B cell (primary cell): ENCODE results near the gene CFAP77. TPM values are rescaled to one million over a fixed set of nuclear protein-coding genes. Genes with fewer than 3 reads are reported as not detected.

Source experiments
- ATAC-seq: fragments of 200-7000 bp; cut with Tn5 transposase; one replicate; pipeline ENCODE4 v1.10.0; 2021; ENCODE audit warnings: low read depth, mild to moderate bottlenecking, moderate number of reproducible peaks, moderate library complexity
- CTCF ChIA-PET: fragments of 350-600 bp; sonication (Branson Sonifier 250); formaldehyde crosslinking; loops from one replicate; lab custom pipeline; 2021; ENCODE audit warnings: antibody characterized with exemption, inconsistent platforms; lab: Charles Lee
- POLR2A ChIA-PET: fragments of 350-600 bp; sonication (Branson Sonifier 250); formaldehyde crosslinking; loops from one replicate; lab custom pipeline; 2021; ENCODE audit warnings: antibody characterized with exemption; lab: Charles Lee
- DNase-seq: peaks from one replicate; pipeline ENCODE4 v3.0.0; 2013
- H2AFZ ChIP-seq: 2 replicates; pipeline ENCODE4 v1.6.1; 2012; ENCODE audit warnings: mild to moderate bottlenecking, low read depth, low read length; ENCODE audit not compliant: insufficient read depth, poor library complexity, severe bottlenecking
- H3K27ac ChIP-seq, 2 donors: 1 replicate in 1 of 2; 2 replicates in 1 of 2; pipeline ENCODE4 v1.5.1; 2012 to 2013; ENCODE audit warnings: low read length in 2 of 2, mild to moderate bottlenecking in 2 of 2, moderate library complexity in 1 of 2
- H3K27me3 ChIP-seq, 4 experiments: fragments of 200-600 bp in 1 of 4; sonication (generic) in 1 of 4; replicated peaks in 1 of 4; 1 replicate in 2 of 4; 2 replicates in 2 of 4; pipeline versions ENCODE4 v1.6.1 to v1.7.0; 2013 to 2016; ENCODE audit warnings: low read length in 3 of 4, mild to moderate bottlenecking in 2 of 4, mixed read lengths in 1 of 4, moderate library complexity in 1 of 4; ENCODE audit not compliant: insufficient read depth in 4 of 4, control insufficient read depth in 3 of 4; ENCODE audit errors: control extremely low read depth in 1 of 4
- H3K36me3 ChIP-seq, 2 experiments: replicated peaks in 1 of 2; 1 replicate in 1 of 2; 2 replicates in 1 of 2; pipeline versions ENCODE4 v1.6.1 to v1.7.1; 2013; ENCODE audit warnings: low read length in 1 of 2; ENCODE audit not compliant: insufficient read depth in 2 of 2, control insufficient read depth in 1 of 2; ENCODE audit errors: control extremely low read depth in 1 of 2, extremely low read depth in 1 of 2
- H3K4me1 ChIP-seq, 2 donors: fragments of 200-600 bp in 1 of 2; sonication (generic) in 1 of 2; 1 replicate in 1 of 2; 2 replicates in 1 of 2; pipeline versions ENCODE4 v1.5.1 to v1.6.1; 2013 to 2017; ENCODE audit warnings: low read length in 2 of 2; ENCODE audit not compliant: control insufficient read depth in 2 of 2, insufficient read depth in 2 of 2
- H3K4me2 ChIP-seq: replicated peaks from 2 replicates; pipeline ENCODE3; 2012; ENCODE audit warnings: mild to moderate bottlenecking, low read depth, low read length; ENCODE audit not compliant: poor library complexity, severe bottlenecking
- H3K4me3 ChIP-seq, 5 experiments: fragments of 200-600 bp in 1 of 5; sonication (generic) in 1 of 5; 1 replicate in 3 of 5; 2 replicates in 2 of 5; pipeline versions ENCODE4 v1.5.1 to v1.7.0; 2011 to 2016; ENCODE audit warnings: low read length in 4 of 5, mild to moderate bottlenecking in 4 of 5, low read depth in 2 of 5, control low read depth in 1 of 5, moderate library complexity in 1 of 5; ENCODE audit not compliant: insufficient read depth in 1 of 5; ENCODE audit errors: control extremely low read depth in 1 of 5, extremely low read depth in 1 of 5
- H3K79me2 ChIP-seq: fragments of 200-600 bp; sonication (generic); one replicate; pipeline ENCODE4 v1.6.0; 2016; ENCODE audit warnings: low read length; ENCODE audit not compliant: control insufficient read depth, insufficient read depth
- H3K9ac ChIP-seq: fragments of 200-600 bp; sonication (generic); 2 replicates; pipeline ENCODE4 v1.6.1; 2017; ENCODE audit warnings: mild to moderate bottlenecking, low read length, moderate library complexity
- H3K9me3 ChIP-seq, 3 donors: one replicate each; pipeline versions ENCODE4 v1.6.1 to v1.7.1; 2013; ENCODE audit warnings: low read length in 2 of 3; ENCODE audit not compliant: control insufficient read depth in 2 of 3, insufficient read depth in 1 of 3; ENCODE audit errors: control extremely low read depth in 1 of 3
- H4K20me1 ChIP-seq: 2 replicates; pipeline ENCODE4 v1.6.0; 2012; ENCODE audit warnings: mild to moderate bottlenecking, low read length; ENCODE audit not compliant: insufficient read depth, control insufficient read depth, poor library complexity, severe bottlenecking
- H3K27ac Mint-ChIP-seq: one replicate; pipeline ENCODE4 v1.8.0; 2021; ENCODE audit warnings: mixed read lengths
- H3K27me3 Mint-ChIP-seq: one replicate; pipeline ENCODE4 v1.8.0; 2021; ENCODE audit warnings: mixed read lengths
- H3K4me1 Mint-ChIP-seq: one replicate; pipeline ENCODE4 v1.8.0; 2021; ENCODE audit warnings: mixed read lengths
- H3K4me3 Mint-ChIP-seq: one replicate; pipeline ENCODE4 v1.8.0; 2021; ENCODE audit warnings: mixed read lengths
- H3K9me3 Mint-ChIP-seq: one replicate; pipeline ENCODE4 v1.8.0; 2022; ENCODE audit warnings: mixed read lengths; ENCODE audit not compliant: insufficient read depth
- CTCF ChIP-seq: fragments of 200-600 bp; IDR thresholded peaks from one replicate; pipeline ENCODE4 v1.8.0; 2022; ENCODE audit warnings: antibody characterized with exemption, mild to moderate bottlenecking
- EZH2 ChIP-seq: IDR thresholded peaks from 2 replicates; pipeline ENCODE4 v1.6.1; 2012; ENCODE audit warnings: borderline replicate concordance, low read depth, mild to moderate bottlenecking, moderate library complexity, low read length; ENCODE audit not compliant: insufficient read depth, poor library complexity, severe bottlenecking
- WGBS: methylation state at CpG from one replicate; pipeline ENCODE4 v1.1.5; 2013; ENCODE audit warnings: missing lambda C conversion rate; ENCODE audit not compliant: insufficient coverage; 5-methylcytosine and 5-hydroxymethylcytosine counted together
- intact Hi-C: fragments of 100-400 bp; cut with micrococcal nuclease; formaldehyde crosslinking; loops from one replicate; pipeline ENCODE4 v1.10.0; 2022
- polyA plus RNA-seq: library from polyadenylated mRNA; depleted of rRNA; stranded (reverse); fragments of >200 nt; gene quantifications from 2 replicates; pipeline ENCODE4 v1.2.3, GENCODE V29; 2012
- total RNA-seq, 2 donors: library from RNA; stranded (reverse); fragments of 120-200 nt in 1 of 2; gene quantifications; 1 replicate in 1 of 2; 2 replicates in 1 of 2; pipeline versions ENCODE4 v1.2.3 to v1.2.4, GENCODE V29; 2013 to 2022

CFAP77 gene
- total and polyA plus RNA-seq, 2 donors (not counting 1 experiment from before 2014, with no cell fraction given) = not detected

GRCh38 chr9:132446887-132447286, 36.9 kb downstream of the CFAP77 start:
- Histone ChIP-seq H3K79me2 (no peaks in the 10 kb centered on the region), H3K4me3 (no peak overlapping the region), H2AFZ (no peak overlapping the region), H3K4me2 (no peak overlapping the region), H3K36me3 (no peaks in the 10 kb centered on the region), H3K27me3 (peaks cover 0 to 13% (median 2%) of the 10 kb centered on the region in 4 experiments), H3K9me3 (no peaks in the 10 kb centered on the region), H3K4me1 (no peaks in the 10 kb centered on the region), H3K27ac (no peak overlapping the region), H4K20me1 (no peaks in the 10 kb centered on the region), H3K9ac (no peak overlapping the region)
- 94% methylated on average over 3 of the region's 3 CpGs for WGBS
- no peaks in the 10 kb centered on the region for H3K4me1 Mint-ChIP-seq
- H3K27ac Mint-ChIP-seq = no peak overlapping the region
- POLR2A ChIA-PET = no interaction called here
- intact Hi-C loops = no loop called here
- H3K9me3 Mint-ChIP-seq = no peaks in the 10 kb centered on the region
- DNase-seq (no peak), ATAC-seq (no peak)
- no peak overlapping the region for H3K4me3 Mint-ChIP-seq
- TF ChIP-seq CTCF (no peak), EZH2 (no peak)
- peaks cover 48% of the 10 kb centered on the region for H3K27me3 Mint-ChIP-seq
- CTCF ChIA-PET = no interaction called here

DNA sequence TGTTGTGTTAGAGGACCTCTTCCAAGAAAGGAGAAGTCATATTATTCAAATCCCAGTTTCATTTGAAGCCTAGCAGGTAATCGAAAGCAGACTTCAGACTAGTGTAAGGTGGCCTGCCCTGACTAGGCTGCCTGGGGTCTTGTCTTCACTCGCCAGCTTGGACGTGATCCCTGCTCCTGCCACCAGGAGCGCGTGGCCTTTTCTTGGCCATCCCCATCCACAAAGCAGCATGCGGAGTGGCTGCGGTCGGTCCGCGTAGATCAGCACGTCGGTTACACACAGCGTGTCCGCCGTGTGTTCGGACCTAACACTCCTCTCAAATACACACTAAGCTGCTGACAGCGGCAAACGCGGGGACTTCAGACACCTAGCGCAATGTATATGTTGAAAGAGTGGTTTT, 37.3 kb downstream of the CFAP77 start:
- 78% methylated on average over 10 of the region's 20 CpGs for WGBS

More for the DNA sequence above, 37.3 kb downstream of the CFAP77 start:
- ChIA-PET POLR2A (no interaction called here), CTCF (no interaction called here)
- Mint-ChIP-seq H3K27me3 (peaks cover 49% of the 10 kb centered on the region), H3K4me1 (no peaks in the 10 kb centered on the region), H3K9me3 (no peaks in the 10 kb centered on the region), H3K4me3 (no peak overlapping the region), H3K27ac (no peak overlapping the region)
- no peaks in the 10 kb centered on the region for H3K79me2 ChIP-seq
- no peak overlapping the region for H3K27ac ChIP-seq
- H3K4me1 ChIP-seq = no peaks in the 10 kb centered on the region
- no peak overlapping the region for H3K4me2 ChIP-seq
- no peak overlapping the region for H3K4me3 ChIP-seq
- DNase-seq (no peak), ATAC-seq (no peak)
- H3K9me3 ChIP-seq = no peaks in the 10 kb centered on the region
- no peak overlapping the region for H2AFZ ChIP-seq
- no peak overlapping the region for H3K9ac ChIP-seq
- H4K20me1 ChIP-seq = no peaks in the 10 kb centered on the region
- no peak for TF ChIP-seq EZH2
- peaks cover 0 to 10% (median 2%) of the 10 kb centered on the region in 4 experiments for H3K27me3 ChIP-seq
- no peaks in the 10 kb centered on the region for H3K36me3 ChIP-seq
- intact Hi-C loops = no loop called here
